Ureter (tissue), 1 donor: ENCODE measurements around the gene EIF2B4. TPM values are rescaled to one million over a fixed set of nuclear protein-coding genes. Genes with fewer than 3 reads are reported as not detected.
A peak's percentile ranks its signal among the peaks of the same experiment; 100 is the strongest.
"Not testable (repeated sequence)": the region's sequence is repeated elsewhere in the genome, so short reads cannot be mapped to it uniquely, and the experiment has no call there.

Source experiments
- DNase-seq: peaks from one replicate; pipeline ENCODE4 v3.0.0-alpha.2; 2020; ENCODE audit warnings: low spot score
- total RNA-seq: library from RNA; stranded (reverse); gene quantifications from one replicate; pipeline ENCODE4 v1.2.4, GENCODE V29; 2023
- donor health status: DM: yes; HTN: yes; CAD: no.

EIF2B4 gene
- total RNA-seq, 1 donor from 2014 or later, result 37.8 TPM

DNA sequence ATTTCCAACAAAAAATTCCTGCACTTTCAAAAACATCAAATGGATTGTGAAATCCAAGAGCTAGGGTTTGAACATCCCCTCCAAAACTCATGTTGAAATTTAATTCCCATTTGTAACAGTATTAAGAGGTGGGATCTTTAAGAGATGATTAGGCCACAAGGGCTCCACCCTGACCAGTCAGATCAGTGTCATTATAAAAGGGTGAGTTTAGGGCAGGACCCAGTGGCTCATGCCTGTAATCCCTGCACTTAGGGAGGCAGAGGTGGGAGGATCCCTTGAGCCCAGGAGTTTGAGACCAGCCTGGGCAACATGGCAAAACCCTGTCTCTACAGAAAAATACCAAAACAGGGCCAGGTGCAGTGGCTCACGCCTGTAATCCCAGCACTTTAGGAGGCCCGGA is 22.5 kb downstream of the EIF2B4 start:
- no peak for DNase-seq

DNA sequence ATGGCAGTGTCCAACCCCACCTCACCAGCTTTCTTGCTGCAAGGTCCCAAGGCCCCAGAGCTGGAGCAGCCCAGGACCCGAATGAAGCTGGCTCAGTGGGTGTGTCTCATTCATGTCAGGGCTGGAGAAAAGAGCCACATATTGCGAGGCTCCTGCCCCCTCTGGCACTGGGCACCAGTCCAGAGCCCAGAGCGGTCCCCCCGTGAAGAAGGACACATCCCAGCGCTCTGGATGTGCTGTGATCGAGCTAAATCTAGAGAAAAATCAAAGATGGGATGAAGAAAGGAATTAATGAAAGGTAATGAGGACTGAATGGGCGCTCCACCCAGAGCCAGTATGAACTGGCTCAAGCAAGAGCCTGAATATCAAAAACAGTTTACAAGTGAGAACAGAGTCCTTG is 34.0 kb downstream of the EIF2B4 start:
- no peak for DNase-seq

DNA sequence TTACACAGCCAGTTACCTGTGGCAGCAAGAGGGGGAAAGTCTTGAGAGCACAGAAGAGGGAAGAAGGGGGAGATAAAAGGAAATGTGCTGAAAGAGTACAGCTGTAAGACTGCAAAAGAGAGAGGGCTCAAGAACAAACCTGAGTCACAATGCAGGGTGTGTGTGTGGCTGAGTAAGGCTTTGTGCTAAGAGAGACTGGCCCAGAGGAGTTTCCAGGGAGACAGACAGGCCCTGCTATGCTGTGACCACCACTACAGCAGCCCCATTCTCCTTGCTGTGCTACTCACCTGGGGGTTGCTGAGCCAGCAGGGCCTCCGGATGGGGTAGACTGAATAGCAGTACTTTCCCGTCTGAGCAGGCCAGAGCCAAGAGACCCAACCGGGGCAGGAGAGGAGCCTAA is 34.8 kb downstream of the EIF2B4 start:
- no peak for DNase-seq

DNA sequence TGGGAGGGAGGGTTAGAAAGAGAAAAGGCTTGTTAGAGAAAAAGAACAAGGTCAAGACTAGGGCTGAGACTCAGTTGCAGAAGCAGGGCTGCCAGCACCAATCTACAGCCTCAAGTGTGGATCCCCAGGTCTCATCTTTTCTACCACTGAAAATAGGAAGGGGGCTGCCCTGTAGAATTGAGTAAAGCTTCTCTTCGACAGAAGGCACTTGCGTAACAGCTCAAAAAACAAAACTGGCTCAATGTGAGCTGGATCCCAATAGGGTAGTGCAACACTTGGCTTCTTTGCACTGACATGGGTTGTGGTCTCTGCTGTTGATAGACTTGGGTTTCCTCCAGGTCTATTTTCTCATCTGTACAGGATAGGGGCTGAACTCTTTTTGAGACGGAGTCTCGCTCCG is 45.4 kb downstream of the EIF2B4 start:
- DNase-seq, result no peak

DNA sequence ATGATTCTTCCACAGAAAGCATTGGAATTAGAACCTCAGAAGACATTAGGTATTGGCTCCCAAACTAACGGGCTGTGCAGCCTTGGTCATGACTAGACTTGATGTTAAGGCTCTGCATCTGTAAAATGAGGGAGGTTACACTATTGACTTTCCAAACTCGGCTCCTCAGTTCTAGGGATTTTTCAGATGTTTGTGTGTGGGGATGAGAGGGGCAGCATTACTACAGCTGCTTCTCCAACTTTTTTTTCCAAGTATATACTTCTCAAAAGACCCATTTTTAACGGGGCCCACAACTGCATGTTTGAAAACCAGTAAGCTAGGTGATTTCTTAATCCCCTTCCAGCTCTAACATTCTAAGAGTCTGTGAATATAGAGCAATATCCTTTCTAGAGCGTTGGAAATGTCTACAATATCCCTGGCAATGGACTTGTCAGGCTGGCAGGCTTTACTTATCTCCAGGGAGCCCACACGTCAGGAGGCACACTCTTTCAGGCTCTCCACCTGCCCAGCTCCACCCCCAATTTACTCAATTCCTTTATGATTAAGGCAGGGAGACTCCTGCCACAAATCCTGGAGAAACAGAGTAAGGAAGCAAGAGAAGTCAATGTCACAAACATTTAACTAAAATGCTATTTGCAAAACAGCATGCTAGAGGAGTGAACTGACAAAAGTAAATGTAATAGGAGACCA is 46.4 kb downstream of the EIF2B4 start:
- DNase-seq, result no peak

DNA sequence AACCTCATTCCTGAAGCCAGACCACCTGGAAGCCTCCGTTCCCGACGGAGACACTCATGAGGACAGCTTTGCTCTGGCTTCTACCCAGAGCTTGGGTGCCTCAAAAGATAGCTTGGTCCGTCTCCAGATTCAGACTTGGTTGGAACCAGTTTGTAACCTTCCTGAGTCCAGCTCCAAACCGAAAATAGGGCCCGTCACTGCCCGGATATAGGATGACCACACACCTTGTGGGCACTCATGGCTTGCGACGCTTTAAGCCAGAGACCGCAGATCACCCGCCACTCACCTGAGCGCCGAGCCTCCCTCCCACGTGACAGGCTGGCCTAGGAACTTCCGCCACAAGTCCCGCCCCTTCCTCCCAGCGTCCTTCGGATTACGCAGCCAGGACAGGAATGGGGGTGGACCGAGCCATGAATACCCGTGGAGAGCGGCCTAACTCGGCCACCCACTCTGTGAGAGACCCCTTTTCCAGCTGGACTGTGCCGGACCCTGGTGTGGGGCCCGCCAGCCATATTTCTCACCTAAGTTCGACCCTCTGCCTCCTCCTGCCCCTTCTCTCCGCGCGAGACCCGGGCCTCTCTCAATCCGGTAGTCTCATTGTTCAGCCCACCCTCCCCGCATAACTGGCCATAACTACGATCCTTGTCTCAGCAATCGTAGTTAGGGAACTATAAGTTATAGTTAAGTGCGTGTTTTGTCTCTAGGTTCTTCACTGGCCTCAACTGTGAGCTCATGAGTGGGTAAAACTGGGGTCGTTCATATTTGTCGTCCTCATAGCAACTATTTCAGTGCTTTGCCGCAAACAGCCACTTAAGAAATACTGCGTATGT is 47.2 kb downstream of the EIF2B4 start, which contains the start of gene MPV17:
Gene MPV17, minus strand, starts transcription at position 332 of the 830 bp plus-strand sequence. CDS start 580 bp downstream, outside the sequence.
- peak; percentile 95 for DNase-seq

DNA sequence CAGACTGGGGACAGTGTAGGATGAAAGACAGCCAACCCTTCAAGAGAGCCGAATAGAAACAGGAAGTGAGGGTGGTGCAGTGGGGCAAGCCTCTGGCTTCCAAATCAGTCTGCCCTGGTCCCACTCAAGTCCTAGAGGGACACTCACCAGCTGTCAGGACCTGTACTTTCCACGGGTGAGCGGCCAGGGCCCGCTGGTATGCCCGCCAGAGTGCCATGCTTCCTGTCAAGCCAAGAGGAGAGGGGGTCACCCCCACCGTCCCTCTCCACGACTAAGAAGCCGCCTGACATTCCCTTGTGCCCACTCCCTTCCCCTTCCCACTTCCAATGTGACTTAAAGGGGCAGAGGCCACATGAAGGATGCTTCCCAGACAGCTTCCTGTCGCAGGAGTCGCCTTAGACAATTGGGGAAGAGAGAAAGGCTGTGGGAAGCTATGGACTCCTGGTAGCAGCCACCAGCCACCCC is 47.8 kb downstream of the EIF2B4 start:
- no peak for DNase-seq

DNA sequence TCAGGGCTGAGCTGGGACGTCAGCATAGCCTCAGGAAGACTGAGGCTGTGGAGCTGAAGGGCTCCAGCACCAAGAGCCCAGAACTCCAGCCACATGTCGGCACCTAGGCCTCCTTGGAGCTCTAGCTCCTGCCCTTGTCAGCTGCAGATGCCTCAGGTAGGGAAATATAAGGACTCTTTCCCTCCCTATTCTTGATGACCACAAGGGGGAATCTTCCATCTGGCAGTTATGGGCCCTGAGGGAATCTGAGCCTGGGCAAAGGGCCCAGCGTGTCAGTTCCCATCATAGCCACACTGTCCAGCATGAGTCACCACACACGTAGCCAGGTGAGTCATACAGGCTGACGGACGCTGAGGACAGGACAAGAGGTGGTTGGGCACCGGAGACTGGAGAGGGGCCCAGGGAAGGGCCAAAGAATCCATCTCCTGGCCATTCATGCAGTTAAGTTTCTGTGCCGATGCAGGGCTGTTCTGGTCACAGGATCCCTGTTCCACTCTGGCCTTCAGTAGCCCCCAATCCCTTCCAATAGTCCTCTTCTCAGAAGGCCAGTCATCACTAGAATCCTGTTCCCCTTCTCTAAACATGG is 49.1 kb downstream of the EIF2B4 start:
- DNase-seq, result peak; percentile 62

DNA sequence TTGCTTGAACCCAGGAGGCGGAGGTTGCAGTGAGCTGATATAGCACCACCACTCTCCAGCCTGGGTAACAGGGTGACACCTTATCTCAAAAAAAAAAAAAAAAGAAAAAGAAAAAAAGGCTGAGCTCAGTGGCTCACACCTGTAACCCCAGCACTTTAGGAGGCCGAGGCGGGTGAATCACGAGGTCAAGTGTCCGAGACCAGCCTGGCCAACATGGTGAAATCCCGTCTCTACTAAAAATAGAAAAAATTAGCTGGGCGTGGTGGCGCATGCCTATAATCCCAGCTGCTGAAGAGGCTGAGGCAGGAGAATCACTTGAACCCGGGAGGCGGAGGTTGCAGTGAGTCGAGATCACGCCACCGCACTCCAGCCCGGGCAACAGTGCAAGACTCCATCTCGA is 50.3 kb downstream of the EIF2B4 start:
- not testable (repeated sequence) for DNase-seq

DNA sequence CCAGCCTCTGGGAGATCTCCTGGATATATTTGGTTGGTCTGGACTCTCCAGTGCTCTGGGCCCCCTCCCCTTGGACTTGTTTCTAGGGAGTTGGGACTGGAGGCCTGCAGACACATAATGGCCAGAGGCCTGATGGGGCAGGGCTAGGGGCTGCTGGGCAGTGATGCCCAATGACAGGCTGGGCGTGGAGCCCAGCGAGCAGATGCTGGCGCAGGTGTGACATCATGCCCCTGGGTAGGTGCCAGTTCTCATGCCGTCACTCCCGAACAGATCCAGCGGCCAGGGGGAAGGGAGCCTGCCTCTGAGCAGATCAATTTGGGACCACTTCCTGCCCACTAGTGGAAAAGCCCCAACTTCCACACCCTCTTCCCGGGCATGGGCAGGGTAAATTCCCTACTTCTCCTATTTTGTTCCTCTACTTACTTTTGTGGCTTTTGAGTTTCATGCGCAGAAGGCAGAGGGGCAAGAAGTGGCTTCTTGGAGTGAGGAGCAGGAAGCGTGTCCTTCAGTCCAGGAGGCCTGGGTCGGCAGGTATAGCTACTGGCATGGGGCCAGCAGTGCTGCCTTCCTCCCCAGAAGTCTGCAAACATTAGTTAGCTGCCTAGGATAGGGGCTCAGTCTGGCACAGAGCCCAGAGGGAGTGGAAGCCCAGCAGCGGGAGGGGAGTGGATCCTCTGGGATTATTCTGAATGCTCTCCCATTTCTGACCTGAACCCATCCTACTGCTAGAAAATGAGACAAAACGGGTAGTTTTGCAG is 53.3 kb downstream of the EIF2B4 start:
- no peak for DNase-seq

DNA sequence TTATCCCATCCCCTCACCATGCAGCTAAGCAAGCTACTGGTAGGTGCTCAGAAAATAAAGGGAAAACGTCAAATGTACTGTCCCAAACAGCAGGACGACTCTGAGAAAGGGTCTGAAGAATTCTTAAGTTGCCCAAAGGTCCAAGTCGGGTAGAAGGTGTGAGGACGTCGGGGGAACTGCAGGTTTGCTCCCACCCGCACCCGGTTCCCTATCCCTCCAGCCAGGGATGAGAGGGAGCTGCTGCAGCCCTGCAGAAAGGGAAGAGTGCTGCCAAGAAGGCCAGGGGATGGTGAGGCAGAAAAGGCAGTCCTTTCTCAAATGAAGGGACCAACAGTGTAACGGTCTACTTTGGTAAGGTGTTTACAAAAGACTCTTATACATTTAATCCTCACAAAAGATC is 55.0 kb downstream of the EIF2B4 start:
- DNase-seq, result no peak

DNA sequence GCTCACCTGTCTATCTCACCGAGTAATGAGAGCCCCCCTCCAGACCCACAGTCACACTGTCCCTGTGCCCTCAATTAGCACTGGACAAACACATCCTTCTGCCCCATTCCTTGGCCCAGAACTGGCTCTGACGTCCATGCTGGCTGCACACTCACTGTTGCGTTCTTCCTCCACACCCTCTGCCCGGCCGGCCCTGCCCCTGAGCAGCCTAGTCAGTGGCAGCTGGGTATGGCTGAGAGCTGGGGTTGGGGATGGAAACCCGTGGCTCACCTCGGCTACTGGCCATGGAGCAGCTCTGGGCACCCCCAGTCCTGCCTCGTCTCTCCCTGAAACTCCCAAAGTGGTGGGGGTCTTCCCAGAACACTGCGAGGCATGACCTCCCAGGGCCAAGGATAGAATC is 55.4 kb downstream of the EIF2B4 start:
- DNase-seq, result no peak

Other genes starting within 250 kb of the EIF2B4 start
- gene ABHD1, start 246.5 kb downstream of the EIF2B4 start, total RNA-seq, result 0.78 TPM
- gene PREB, start 235.7 kb downstream of the EIF2B4 start, total RNA-seq, result 45.6 TPM
- not detected for gene PRR30, start 230.9 kb downstream of the EIF2B4 start, total RNA-seq
- gene TCF23, start 221.3 kb downstream of the EIF2B4 start, total RNA-seq, result 0.42 TPM
- gene ATRAID, start 158.3 kb downstream of the EIF2B4 start, total RNA-seq, result 131 TPM
- gene SLC5A6, start 158.1 kb downstream of the EIF2B4 start, total RNA-seq, result 42.1 TPM
- 63.6 TPM for gene CAD, start 153.0 kb downstream of the EIF2B4 start, total RNA-seq
- gene SLC30A3, start 107.3 kb downstream of the EIF2B4 start, total RNA-seq, result not detected
- not detected for gene DNAJC5G, start 94.9 kb downstream of the EIF2B4 start, total RNA-seq
- gene TRIM54, start 87.9 kb downstream of the EIF2B4 start, total RNA-seq, result 0.18 TPM
- 0.68 TPM for gene UCN, start 61.9 kb downstream of the EIF2B4 start, total RNA-seq
- 77.1 TPM for gene MPV17, start 47.2 kb downstream of the EIF2B4 start, total RNA-seq
- gene GTF3C2, start 13.6 kb downstream of the EIF2B4 start, total RNA-seq, result 109 TPM
- 102 TPM for gene SNX17, start 278 bp upstream of the EIF2B4 start, total RNA-seq
- 39.3 TPM for gene ZNF513, start 10.4 kb upstream of the EIF2B4 start, total RNA-seq
- 61.7 TPM for gene PPM1G, start 39.3 kb upstream of the EIF2B4 start, total RNA-seq
- 71.7 TPM for gene NRBP1, start 58.3 kb upstream of the EIF2B4 start, total RNA-seq
- 52.9 TPM for gene KRTCAP3, start 72.0 kb upstream of the EIF2B4 start, total RNA-seq
- 40.4 TPM for gene IFT172, start 119.4 kb upstream of the EIF2B4 start, total RNA-seq
- gene FNDC4, start 124.9 kb upstream of the EIF2B4 start, total RNA-seq, result 3.7 TPM
- 1.9 TPM for gene GCKR, start 126.5 kb upstream of the EIF2B4 start, total RNA-seq
- gene ZNF512, start 212.7 kb upstream of the EIF2B4 start, total RNA-seq, result 48.7 TPM